Activated T-helper 17 cell treated with anti-CD3 and anti-CD28 coated beads, Interleukin-2, amount 50 U/mL, for 72 hours (primary cell): ENCODE results near the gene CRTAP. TPM values are rescaled to one million over a fixed set of nuclear protein-coding genes. Genes with fewer than 3 reads are reported as not detected.
A peak's percentile ranks its signal among the peaks of the same experiment; 100 is the strongest.
"Not testable (repeated sequence)": the region's sequence is repeated elsewhere in the genome, so short reads cannot be mapped to it uniquely, and the experiment has no call there.

Source experiments
- ATAC-seq: fragments of 150-1000 bp; cut with Tn5 transposase; replicated peaks from 2 replicates; pipeline ENCODE4 v1.10.0; 2021; ENCODE audit warnings: mild to moderate bottlenecking, moderate library complexity
- H3K27ac Mint-ChIP-seq: one replicate; pipeline ENCODE4 v1.8.0; 2022; ENCODE audit warnings: mixed read lengths
- H3K27me3 Mint-ChIP-seq: one replicate; pipeline ENCODE4 v1.8.0; 2022; ENCODE audit warnings: mixed read lengths
- H3K36me3 Mint-ChIP-seq: one replicate; pipeline ENCODE4 v1.8.0; 2022; ENCODE audit warnings: low read depth, mild to moderate bottlenecking, mixed read lengths
- H3K4me1 Mint-ChIP-seq: one replicate; pipeline ENCODE4 v1.8.0; 2022; ENCODE audit warnings: mixed read lengths
- H3K4me3 Mint-ChIP-seq: one replicate; pipeline ENCODE4 v1.8.0; 2022; ENCODE audit warnings: mild to moderate bottlenecking, mixed read lengths
- H3K9me3 Mint-ChIP-seq: one replicate; pipeline ENCODE4 v1.8.0; 2022; ENCODE audit warnings: mixed read lengths
- total RNA-seq, 2 donors: library from RNA; stranded (reverse); gene quantifications; one replicate each; pipeline ENCODE4 v1.2.3, GENCODE V29; 2022

The CRTAP gene
- total RNA-seq, 2 donors from 2014 or later, result 38.2 to 60.7 TPM

- no peak for ATAC-seq
- H3K27ac Mint-ChIP-seq, result no peak overlapping the region
- no peaks in the 10 kb centered on the region for H3K9me3 Mint-ChIP-seq
- H3K27me3 Mint-ChIP-seq, result no peaks in the 10 kb centered on the region
- H3K4me3 Mint-ChIP-seq, result no peak overlapping the region
- H3K4me1 Mint-ChIP-seq, result no peaks in the 10 kb centered on the region
- peaks cover 61% of the 10 kb centered on the region for H3K36me3 Mint-ChIP-seq
These were observed 26.2 kb downstream of the CRTAP start for GRCh38 chr3:33139996-33140395.

DNA sequence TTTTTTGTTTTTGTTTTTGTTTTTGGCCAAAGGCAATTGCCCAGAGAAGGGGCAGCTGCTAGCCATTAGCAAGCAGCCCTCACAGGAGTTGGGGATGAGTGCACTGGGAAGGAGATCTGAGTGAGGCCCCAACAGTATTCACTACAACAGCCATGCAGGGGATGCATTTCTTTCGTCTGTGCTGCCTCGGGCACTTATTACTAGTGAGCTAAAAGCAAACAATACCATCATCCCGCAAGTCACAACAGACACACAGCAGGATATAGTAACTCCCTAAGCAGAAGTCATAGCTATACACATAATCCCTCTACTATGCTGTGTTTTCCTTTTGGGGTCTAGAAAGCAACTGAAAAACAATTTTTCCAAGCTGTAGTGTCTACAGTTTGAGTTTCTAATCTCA lies 27.2 kb downstream of the CRTAP start:
- Mint-ChIP-seq H3K4me1 (no peaks in the 10 kb centered on the region), H3K27me3 (no peaks in the 10 kb centered on the region), H3K4me3 (no peak overlapping the region), H3K36me3 (peaks cover 51% of the 10 kb centered on the region), H3K9me3 (no peaks in the 10 kb centered on the region), H3K27ac (peak overlapping the region; percentile 33)
- no peak for ATAC-seq

GRCh38 chr3:33144433-33144832 lies 30.6 kb downstream of the CRTAP start:
- Mint-ChIP-seq H3K4me3 (no peak overlapping the region), H3K4me1 (no peaks in the 10 kb centered on the region), H3K36me3 (peaks cover 36% of the 10 kb centered on the region), H3K27ac (no peak overlapping the region), H3K27me3 (no peaks in the 10 kb centered on the region), H3K9me3 (no peaks in the 10 kb centered on the region)
- peak; percentile 43 for ATAC-seq

DNA sequence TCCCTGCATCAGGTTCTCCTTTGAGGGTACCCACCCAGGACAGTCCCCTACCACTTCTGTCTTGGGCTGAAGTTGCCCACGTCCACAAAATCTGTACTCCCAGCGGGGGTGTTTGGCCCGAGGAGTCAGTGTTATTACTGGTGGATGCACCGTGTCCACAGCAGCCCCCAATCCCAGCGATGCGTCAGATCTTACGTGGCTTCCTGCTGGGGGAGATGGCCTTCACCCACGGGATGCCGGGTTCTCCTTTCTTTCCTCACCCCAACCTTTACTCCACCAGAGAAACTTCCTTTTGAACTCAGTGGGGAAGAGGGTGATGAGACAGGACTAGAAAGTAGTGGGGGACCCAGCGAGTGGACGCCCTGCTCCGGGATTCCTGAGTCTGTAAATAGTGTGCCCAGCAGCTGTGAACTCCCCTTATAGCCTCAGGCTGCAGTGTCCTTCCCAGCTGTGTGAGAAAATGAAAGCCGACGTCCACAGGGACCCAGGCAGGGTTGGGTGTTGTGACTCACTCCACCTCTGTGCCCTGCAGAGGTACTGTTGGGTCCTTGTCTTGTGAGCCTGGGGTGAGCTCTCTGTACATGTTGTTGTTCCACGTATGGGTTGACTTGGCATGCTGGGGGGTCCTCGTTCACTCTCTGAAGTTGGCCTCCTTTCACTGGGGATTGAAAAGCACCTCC lies 31.5 kb downstream of the CRTAP start:
- Mint-ChIP-seq H3K4me3 (no peak overlapping the region), H3K4me1 (no peaks in the 10 kb centered on the region), H3K27me3 (no peaks in the 10 kb centered on the region), H3K27ac (no peak overlapping the region), H3K36me3 (peaks cover 35% of the 10 kb centered on the region), H3K9me3 (no peaks in the 10 kb centered on the region)
- ATAC-seq, result no peak

DNA sequence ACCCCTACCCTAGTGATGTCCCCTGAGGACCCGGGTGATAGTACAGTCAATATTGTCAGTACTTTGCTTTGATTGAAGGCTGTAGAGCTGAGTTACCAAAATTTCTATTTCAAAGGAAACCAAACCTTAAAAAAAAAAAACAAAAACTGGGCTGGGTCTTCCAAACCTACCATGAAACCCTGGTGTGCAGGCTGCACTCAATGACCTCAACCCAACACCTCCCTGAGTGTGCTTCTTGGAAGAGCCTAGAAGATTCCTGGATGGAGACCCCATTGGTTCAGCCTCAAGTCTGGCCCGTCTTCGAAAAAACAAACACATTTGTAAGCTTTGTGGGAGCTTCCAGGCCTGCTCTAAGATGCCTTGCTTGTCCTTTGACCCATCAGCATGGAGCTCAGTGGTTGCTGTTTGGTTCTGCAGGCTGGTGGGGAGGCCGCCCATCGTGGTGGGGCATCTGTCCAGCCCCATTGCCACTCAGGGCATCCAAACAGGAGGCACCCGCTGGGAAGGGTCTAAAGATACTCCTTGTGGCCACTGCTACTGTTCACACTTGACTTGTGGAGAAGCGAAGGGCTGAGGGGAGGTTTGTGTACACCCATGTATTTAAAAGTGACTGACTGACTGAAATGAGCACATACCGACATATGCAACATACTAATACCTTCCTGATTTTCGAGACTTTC lies 32.2 kb downstream of the CRTAP start:
- Mint-ChIP-seq H3K27me3 (no peaks in the 10 kb centered on the region), H3K9me3 (no peaks in the 10 kb centered on the region), H3K4me3 (no peak overlapping the region), H3K27ac (no peak overlapping the region), H3K36me3 (peaks cover 28% of the 10 kb centered on the region), H3K4me1 (no peaks in the 10 kb centered on the region)
- ATAC-seq, result no peak

DNA sequence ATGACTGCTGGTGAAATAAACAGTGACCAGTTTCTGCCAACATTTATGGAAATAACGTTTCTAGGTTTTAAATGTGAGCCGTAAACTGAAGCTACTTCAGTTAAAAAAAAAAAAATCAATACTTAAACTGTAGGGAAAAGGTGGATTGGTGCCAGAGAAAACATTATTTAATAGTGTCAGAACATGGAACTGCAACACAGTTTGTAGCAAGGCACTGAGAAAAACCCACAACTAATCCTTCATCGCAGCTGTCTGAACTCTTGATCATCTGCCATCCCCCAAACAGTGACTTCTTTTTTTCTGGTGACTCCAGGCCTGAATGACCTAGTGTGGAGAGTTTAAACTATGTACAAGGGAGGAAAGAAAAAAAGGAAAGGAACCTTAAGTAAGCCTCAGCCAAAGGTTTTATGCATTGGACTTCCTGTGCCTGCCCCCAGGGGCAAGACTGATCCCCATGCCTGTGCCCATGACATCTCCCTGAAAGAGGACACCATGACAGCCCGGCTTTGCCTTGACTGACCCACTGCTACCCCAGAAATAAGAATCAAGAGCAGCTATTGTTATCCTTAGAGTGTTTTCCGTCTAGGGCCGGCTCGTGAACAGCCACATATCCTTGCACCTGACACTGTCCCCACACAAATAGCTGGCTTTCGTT lies 33.1 kb downstream of the CRTAP start:
- no peaks in the 10 kb centered on the region for H3K9me3 Mint-ChIP-seq
- H3K27ac Mint-ChIP-seq, result no peak overlapping the region
- H3K36me3 Mint-ChIP-seq, result peaks cover 19% of the 10 kb centered on the region
- peaks cover 2% of the 10 kb centered on the region for H3K27me3 Mint-ChIP-seq
- H3K4me3 Mint-ChIP-seq, result no peak overlapping the region
- no peaks in the 10 kb centered on the region for H3K4me1 Mint-ChIP-seq
- ATAC-seq, result no peak

DNA sequence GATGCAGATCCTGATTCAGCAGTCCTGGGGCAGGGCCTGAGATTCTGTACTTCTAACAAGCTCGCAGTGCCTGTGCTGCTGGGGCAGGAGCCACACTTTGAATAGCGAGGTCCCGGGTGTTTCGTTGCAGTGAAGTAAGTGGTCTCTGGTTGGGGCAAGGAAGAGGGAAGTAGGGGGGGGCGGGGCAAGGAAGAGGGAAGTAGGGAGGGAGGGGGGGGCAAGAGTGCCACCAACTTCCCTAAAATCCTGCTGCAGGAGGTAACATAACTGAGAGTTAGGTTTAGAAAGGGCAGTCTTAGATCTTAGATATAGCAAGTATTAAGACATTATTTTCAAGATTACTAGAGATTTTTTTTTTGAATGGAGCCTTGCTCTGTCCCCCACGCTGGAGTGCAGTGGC lies 35.5 kb downstream of the CRTAP start:
- no peak for ATAC-seq
- Mint-ChIP-seq H3K4me1 (peaks cover 5% of the 10 kb centered on the region), H3K27ac (no peak overlapping the region), H3K27me3 (peaks cover 13% of the 10 kb centered on the region), H3K4me3 (no peak overlapping the region), H3K9me3 (no peaks in the 10 kb centered on the region), H3K36me3 (no peaks in the 10 kb centered on the region)

GRCh38 chr3:33152363-33153360 lies 38.8 kb downstream of the CRTAP start:
- Mint-ChIP-seq H3K4me3 (no peak overlapping the region), H3K27me3 (peaks cover 22% of the 10 kb centered on the region), H3K27ac (no peak overlapping the region), H3K36me3 (no peaks in the 10 kb centered on the region), H3K9me3 (no peaks in the 10 kb centered on the region), H3K4me1 (peaks cover 5% of the 10 kb centered on the region)
- ATAC-seq, result no peak

- ATAC-seq, result no peak
- Mint-ChIP-seq H3K27ac (no peak overlapping the region), H3K4me1 (peaks cover 5% of the 10 kb centered on the region), H3K4me3 (no peak overlapping the region), H3K9me3 (no peaks in the 10 kb centered on the region), H3K36me3 (no peaks in the 10 kb centered on the region), H3K27me3 (peaks cover 30% of the 10 kb centered on the region)
These were observed 40.0 kb downstream of the CRTAP start for GRCh38 chr3:33153782-33154181.

GRCh38 chr3:33155301-33155700 lies 41.5 kb downstream of the CRTAP start:
- ATAC-seq, result no peak
- Mint-ChIP-seq H3K27ac (no peak overlapping the region), H3K4me3 (no peak overlapping the region), H3K4me1 (peaks cover 5% of the 10 kb centered on the region), H3K36me3 (no peaks in the 10 kb centered on the region), H3K27me3 (peaks cover 40% of the 10 kb centered on the region), H3K9me3 (no peaks in the 10 kb centered on the region)

GRCh38 chr3:33159234-33159633 lies 45.4 kb downstream of the CRTAP start:
- no peaks in the 10 kb centered on the region for H3K4me1 Mint-ChIP-seq
- H3K4me3 Mint-ChIP-seq, result no peak overlapping the region
- H3K27ac Mint-ChIP-seq, result no peak overlapping the region
- no peak for ATAC-seq
- H3K27me3 Mint-ChIP-seq, result peaks cover 44% of the 10 kb centered on the region
- H3K9me3 Mint-ChIP-seq, result no peaks in the 10 kb centered on the region
- no peaks in the 10 kb centered on the region for H3K36me3 Mint-ChIP-seq

DNA sequence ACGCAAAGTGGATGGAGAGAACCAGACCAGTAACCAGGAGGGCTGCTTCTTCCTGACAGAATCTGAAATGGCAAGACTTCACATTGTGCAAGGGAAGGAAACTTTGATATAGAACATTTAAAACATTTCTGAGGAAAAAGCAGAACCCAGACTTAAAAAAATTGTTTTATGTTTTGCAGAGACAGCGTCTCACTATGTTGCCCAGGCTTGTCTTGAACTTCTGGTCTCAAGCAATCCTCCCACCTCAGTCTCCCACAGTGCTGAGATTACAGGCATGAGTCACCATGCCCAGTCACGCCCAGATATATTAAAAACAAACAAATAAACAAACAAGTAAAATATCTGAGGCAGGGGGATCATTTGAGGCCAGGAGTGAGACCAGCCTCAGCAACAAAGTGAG lies 46.2 kb downstream of the CRTAP start:
- Mint-ChIP-seq H3K4me3 (no peak overlapping the region), H3K27ac (no peak overlapping the region), H3K36me3 (no peaks in the 10 kb centered on the region), H3K9me3 (no peaks in the 10 kb centered on the region), H3K4me1 (no peaks in the 10 kb centered on the region), H3K27me3 (peaks cover 39% of the 10 kb centered on the region)
- no peak for ATAC-seq

GRCh38 chr3:33162621-33163020 lies 48.8 kb downstream of the CRTAP start:
- H3K4me1 Mint-ChIP-seq, result not testable (repeated sequence)

DNA sequence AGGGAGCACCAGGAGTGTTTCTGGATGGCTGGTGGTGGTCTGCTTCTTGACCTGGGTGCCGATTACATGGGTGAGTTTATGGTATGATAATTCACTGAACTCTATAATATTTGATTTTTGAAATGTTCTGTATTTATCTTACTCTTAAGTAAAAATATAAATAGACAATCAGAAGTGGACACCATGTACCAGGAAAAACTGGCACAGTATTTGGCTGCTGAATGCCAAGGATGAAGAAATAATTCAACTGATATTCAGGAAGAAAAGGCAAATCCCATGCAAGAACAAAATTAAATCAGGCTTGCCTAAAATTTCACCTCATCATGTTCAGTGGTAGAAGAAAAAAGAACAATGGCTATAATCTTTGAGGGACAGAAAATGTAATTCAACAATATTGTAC lies 51.6 kb downstream of the CRTAP start:
- peaks cover 17% of the 10 kb centered on the region for H3K27me3 Mint-ChIP-seq
- no peaks in the 10 kb centered on the region for H3K4me1 Mint-ChIP-seq
- H3K9me3 Mint-ChIP-seq, result no peaks in the 10 kb centered on the region
- no peaks in the 10 kb centered on the region for H3K36me3 Mint-ChIP-seq
- no peak for ATAC-seq
- no peak overlapping the region for H3K27ac Mint-ChIP-seq
- no peak overlapping the region for H3K4me3 Mint-ChIP-seq

More at GRCh38 chr3:33162621-33163020, 48.8 kb downstream of the CRTAP start:
- not testable (repeated sequence) for H3K27ac Mint-ChIP-seq, H3K4me3 Mint-ChIP-seq, H3K36me3 Mint-ChIP-seq, H3K9me3 Mint-ChIP-seq, ATAC-seq
- H3K27me3 Mint-ChIP-seq, result peaks cover 35% of the 10 kb centered on the region
